Esophagus muscularis mucosa (tissue), 4 donors: ENCODE measurements around the gene ZNF747. TPM values are rescaled to one million over a fixed set of nuclear protein-coding genes. Genes with fewer than 3 reads are reported as not detected.

Experiments used
- DNase-seq: peaks from one replicate; pipeline ENCODE4 v3.0.0-alpha.2; 2017; ENCODE audit errors: extremely low spot score
- H3K27ac ChIP-seq, 4 donors: fragments of 200-600 bp; sonication (generic); replicated peaks in 1 of 4; 1 replicate in 3 of 4; 2 replicates in 1 of 4; pipeline ENCODE4 v1.5.1; 2016 to 2019; ENCODE audit warnings: mild to moderate bottlenecking in 1 of 4
- H3K27me3 ChIP-seq, 4 donors: fragments of 200-600 bp; sonication (generic); one replicate each; pipeline versions ENCODE4 v1.5.1 to v1.6.0; 2016 to 2019
- H3K36me3 ChIP-seq, 4 donors: fragments of 200-600 bp; sonication (generic); one replicate each; pipeline ENCODE4 v1.5.1; 2016 to 2019
- H3K4me1 ChIP-seq, 4 donors: fragments of 200-600 bp; sonication (generic); one replicate each; pipeline ENCODE4 v1.5.1; 2016 to 2019
- H3K4me3 ChIP-seq, 4 donors: fragments of 200-600 bp; sonication (generic); 1 replicate in 2 of 4; 2 replicates in 2 of 4; pipeline ENCODE4 v1.5.1; 2016 to 2019; ENCODE audit warnings: mild to moderate bottlenecking in 4 of 4, moderate library complexity in 1 of 4
- H3K9me3 ChIP-seq, 4 donors: fragments of 200-600 bp; sonication (generic); 1 replicate in 3 of 4; 2 replicates in 1 of 4; pipeline ENCODE4 v1.5.1; 2016 to 2019
- CTCF ChIP-seq, 3 experiments: fragments of 200-600 bp in 2 of 3; fragments of 450-650 bp in 1 of 3; sonication (generic) in 2 of 3; IDR thresholded peaks; one replicate each; pipeline ENCODE4 v1.5.1; 2017 to 2019; ENCODE audit warnings: antibody characterized with exemption in 3 of 3, mild to moderate bottlenecking in 2 of 3, moderate library complexity in 1 of 3
- EP300 ChIP-seq: sonication (generic); formaldehyde crosslinking; IDR thresholded peaks from one replicate; pipeline ENCODE4 v1.6.1; 2017; ENCODE audit warnings: antibody characterized with exemption
- POLR2A ChIP-seq: fragments of 450-650 bp; IDR thresholded peaks from one replicate; pipeline ENCODE4 v1.6.1; 2017; ENCODE audit warnings: antibody characterized with exemption, moderate library complexity, mild to moderate bottlenecking, low read depth
- POLR2AphosphoS5 ChIP-seq, 2 donors: sonication (generic); formaldehyde crosslinking; IDR thresholded peaks; one replicate each; pipeline ENCODE4 v1.6.1; 2017; ENCODE audit warnings: antibody characterized with exemption in 2 of 2
- WGBS: methylation state at CpG from one replicate; pipeline ENCODE4 v1.1.5; 2018; 5-methylcytosine and 5-hydroxymethylcytosine counted together
- intact Hi-C: fragments of 100-400 bp; cut with DNase I; formaldehyde crosslinking; loops from one replicate; pipeline ENCODE4 v1.15.1; 2023
- total RNA-seq, 4 donors: library from RNA; depleted of rRNA; stranded (reverse); fragments of >200 nt; gene quantifications; one replicate each; pipeline versions ENCODE4 v1.1.0 to v1.2.1, GENCODE V29; 2016

The ZNF747 gene
- total RNA-seq, 4 donors from 2014 or later: 15.2 to 29.6 (median 22.3) TPM

GRCh38 chr16:30565526-30565925 lies 30.9 kb upstream of the ZNF747 start:
- intact Hi-C loops: no loop called here
- Histone ChIP-seq H3K9me3 (no peaks in the 10 kb centered on the region), H3K36me3 (peaks cover 0 to 10% (median 3%) of the 10 kb centered on the region in 4 donors), H3K4me3 (no peak overlapping the region), H3K4me1 (peaks cover 8 to 25% (median 20%) of the 10 kb centered on the region in 4 donors), H3K27me3 (no peaks in the 10 kb centered on the region), H3K27ac (no peak overlapping the region)
- no peak for TF ChIP-seq CTCF (IDR thresholded peaks at IDR 0.05)
- TF ChIP-seq EP300: no peak
- TF ChIP-seq POLR2A: no peak
- TF ChIP-seq POLR2AphosphoS5 (IDR thresholded peaks at IDR 0.05): no peak
- 54% methylated on average over 7 of the region's 7 CpGs for WGBS
- DNase-seq: no peak

DNA sequence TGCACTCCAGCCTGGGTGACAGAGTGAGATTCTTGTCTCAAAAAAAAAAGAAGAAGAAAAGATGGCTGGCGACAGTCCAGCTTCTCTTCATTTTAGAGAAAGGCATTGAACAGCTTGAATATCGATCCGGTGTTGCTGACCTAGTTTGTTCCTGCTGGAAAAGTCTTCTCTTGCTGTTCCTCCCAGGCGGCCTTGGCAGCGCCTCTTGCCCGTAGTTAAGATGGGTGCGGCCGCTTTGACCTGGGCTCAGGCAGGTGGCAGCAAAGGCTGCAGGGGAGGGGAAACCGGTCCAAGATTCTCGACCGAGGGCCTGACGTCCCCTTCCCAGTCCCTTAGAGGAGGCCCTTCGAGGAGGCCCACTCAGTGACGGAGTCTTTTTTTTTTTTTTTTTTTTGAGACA lies 27.4 kb upstream of the ZNF747 start:
- Histone ChIP-seq H3K27ac (peak overlapping the region; percentile 56 to 72 (median 70)), H3K4me3 (peak overlapping the region; percentile 52 to 63 (median 58)), H3K27me3 (no peaks in the 10 kb centered on the region), H3K4me1 (peaks cover under 1 to 32% (median 23%) of the 10 kb centered on the region in 4 donors), H3K36me3 (no peaks in the 10 kb centered on the region), H3K9me3 (no peaks in the 10 kb centered on the region)
- no peak for TF ChIP-seq CTCF (IDR thresholded peaks at IDR 0.05)
- TF ChIP-seq POLR2A: no peak
- no peak for TF ChIP-seq POLR2AphosphoS5 (IDR thresholded peaks at IDR 0.05)
- TF ChIP-seq EP300: no peak
- no peak for DNase-seq
- intact Hi-C loops: loop anchor here (5.0 kb wide), 1 partner anchor 70 kb away; no protein-coding TSS in a partner anchor
- WGBS: 94% methylated on average over 14 of the region's 14 CpGs

- H3K27ac ChIP-seq: peak overlapping the region; percentile 56 to 72 (median 70)
Measured at GRCh38 chr16:30561089-30561816, 26.6 kb upstream of the ZNF747 start.

DNA sequence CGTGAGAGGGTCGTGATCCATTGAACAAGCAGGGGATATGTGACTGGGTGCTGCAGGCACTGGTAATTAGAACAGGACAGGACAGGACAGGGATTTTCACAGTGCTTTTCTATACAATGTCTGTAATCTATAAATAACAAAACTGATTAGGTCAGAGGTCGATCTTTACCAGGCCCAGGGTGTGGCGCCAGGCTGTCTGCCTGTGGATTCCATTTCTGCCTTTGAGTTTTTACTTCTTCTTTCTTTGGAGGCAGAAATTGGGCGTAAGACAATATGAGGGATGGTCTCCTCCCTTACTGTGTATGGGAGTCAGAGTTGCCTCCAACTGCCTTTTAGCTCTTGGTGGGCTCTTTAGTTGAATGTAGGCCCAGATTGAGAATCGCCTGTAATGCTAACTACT lies 25.0 kb upstream of the ZNF747 start:
- Histone ChIP-seq H3K4me3 (no peak overlapping the region), H3K27me3 (no peaks in the 10 kb centered on the region), H3K4me1 (peaks cover 9 to 47% (median 40%) of the 10 kb centered on the region in 4 donors), H3K36me3 (peaks cover 12 to 18% (median 16%) of the 10 kb centered on the region in 4 donors), H3K27ac (no peak overlapping the region), H3K9me3 (no peaks in the 10 kb centered on the region)
- intact Hi-C loops: loop anchor here (5.0 kb wide), 1 partner anchor 73 kb away; no protein-coding TSS in a partner anchor
- 95% methylated on average over 6 of the region's 6 CpGs for WGBS
- TF ChIP-seq EP300: no peak
- TF ChIP-seq POLR2A: no peak
- TF ChIP-seq POLR2AphosphoS5 (IDR thresholded peaks at IDR 0.05): no peak
- no peak for TF ChIP-seq CTCF (IDR thresholded peaks at IDR 0.05)
- no peak for DNase-seq

More at GRCh38 chr16:30561089-30561816, 26.6 kb upstream of the ZNF747 start:
- 16% methylated on average over 45 of the region's 46 CpGs for WGBS
- Histone ChIP-seq H3K36me3 (peaks cover 0 to 3% (median under 1%) of the 10 kb centered on the region in 4 donors), H3K4me3 (peak overlapping the region; percentile 52 to 63 (median 58)), H3K27me3 (no peaks in the 10 kb centered on the region), H3K9me3 (no peaks in the 10 kb centered on the region), H3K4me1 (peaks cover 8 to 40% (median 31%) of the 10 kb centered on the region in 4 donors)
- no peak for DNase-seq
- intact Hi-C loops: loop anchor here (5.0 kb wide), 1 partner anchor 71 kb away; no protein-coding TSS in a partner anchor
- TF ChIP-seq POLR2AphosphoS5 (IDR thresholded peaks at IDR 0.05): no peak
- TF ChIP-seq POLR2A: no peak
- TF ChIP-seq EP300: no peak
- TF ChIP-seq CTCF (IDR thresholded peaks at IDR 0.05): no peak
